GM12878 (cell line): ENCODE results near the gene SGPP2. TPM values are rescaled to one million over a fixed set of nuclear protein-coding genes. Genes with fewer than 3 reads are reported as not detected.

ENCODE experiments used
- ATAC-seq: fragments of 200-7000 bp; cut with Tn5 transposase; 3 replicates; pipeline ENCODE4 v1.9.1; 2020; ENCODE audit warnings: mild to moderate bottlenecking, moderate library complexity
- BruUV-seq: library from RNA; stranded (reverse); fragments of 400-500 nt; replicated peaks from 2 replicates; lab custom pipeline; 2021; lab: Mats Ljungman, UMichigan
- CTCF ChIA-PET: fragments of 300-600 bp; sonication (Branson Sonifier 250); formaldehyde crosslinking; extraction: SDS; loops from one replicate; lab custom pipeline; 2021; ENCODE audit warnings: inconsistent platforms; lab: Yijun Ruan, JAX
- POLR2A ChIA-PET: fragments of 350-600 bp; formaldehyde crosslinking; extraction: SDS; loops from one replicate; lab custom pipeline; 2021; ENCODE audit warnings: inconsistent platforms; lab: Charles Lee
- RAD21 ChIA-PET: fragments of 300-600 bp; sonication (Branson Sonifier 250); formaldehyde crosslinking; loops from one replicate; lab custom pipeline; 2023; ENCODE audit warnings: antibody characterized with exemption; ENCODE audit not compliant: unreplicated experiment; lab: Charles Lee
- SMC1A ChIA-PET: fragments of 300-600 bp; sonication (Branson Sonifier 250); formaldehyde crosslinking; loops from one replicate; lab custom pipeline; 2023; ENCODE audit not compliant: unreplicated experiment, uncharacterized antibody; lab: Charles Lee
- DNase-seq: peaks from one replicate; pipeline ENCODE4 v3.0.0-alpha.2; 2011; ENCODE audit warnings: low read depth, low spot score
- FAIRE-seq: peaks from 3 replicates; lab custom pipeline; 2011; peaks lifted over from hg19 to GRCh38; lab: Jason Lieb, UNC
- H2AFZ ChIP-seq: 2 replicates; pipeline ENCODE4 v1.6.0; 2011; ENCODE audit warnings: low read depth, low read length, control low read depth; ENCODE audit not compliant: control insufficient read depth
- H3K27ac ChIP-seq: 2 replicates; pipeline ENCODE4 v1.5.1; 2011; ENCODE audit warnings: control low read depth; ENCODE audit not compliant: control insufficient read depth, insufficient read depth
- H3K27me3 ChIP-seq, 2 experiments: replicated peaks in 1 of 2; 2 replicates each; pipeline versions ENCODE4 v1.6.0 to v1.6.1; 2011; ENCODE audit warnings: low read length in 1 of 2; ENCODE audit not compliant: control insufficient read depth in 2 of 2, insufficient read depth in 2 of 2
- H3K36me3 ChIP-seq, 2 experiments: 2 replicates each; pipeline ENCODE4 v1.5.1; 2011; ENCODE audit warnings: low read length in 1 of 2; ENCODE audit not compliant: control insufficient read depth in 2 of 2, insufficient read depth in 2 of 2
- H3K4me1 ChIP-seq: 2 replicates; pipeline ENCODE4 v1.6.1; 2011; ENCODE audit warnings: mild to moderate bottlenecking, low read length, moderate library complexity, mixed read lengths; ENCODE audit not compliant: control insufficient read depth, insufficient read depth
- H3K4me2 ChIP-seq: 2 replicates; pipeline ENCODE4 v1.6.0; 2011; ENCODE audit warnings: control low read depth; ENCODE audit not compliant: control insufficient read depth, insufficient read depth
- H3K4me3 ChIP-seq: fragments of 200-600 bp; sonication (generic); 2 replicates; pipeline ENCODE4 v1.5.1; 2016
- H3K79me2 ChIP-seq: 2 replicates; pipeline ENCODE4 v1.6.0; 2011; ENCODE audit warnings: low read length; ENCODE audit not compliant: control insufficient read depth, insufficient read depth
- H3K9ac ChIP-seq: 2 replicates; pipeline ENCODE4 v1.8.0; 2011; ENCODE audit warnings: low read length, control low read depth, mixed read lengths; ENCODE audit not compliant: control insufficient read depth, insufficient read depth
- H3K9me3 ChIP-seq: replicated peaks from 3 replicates; pipeline ENCODE4 v1.5.1; 2011; ENCODE audit warnings: mild to moderate bottlenecking, low read length; ENCODE audit not compliant: control insufficient read depth, insufficient read depth
- H4K20me1 ChIP-seq: 2 replicates; pipeline ENCODE4 v1.6.0; 2011; ENCODE audit not compliant: control insufficient read depth, insufficient read depth
- ESRRA ChIP-seq: IDR thresholded peaks from 2 replicates; pipeline ENCODE4 v1.6.1; 2012; ENCODE audit warnings: mild to moderate bottlenecking, low read length, improper control_type of control experiment
- NR2C2 ChIP-seq: IDR thresholded peaks from 2 replicates; pipeline ENCODE4 v1.6.1; 2011; ENCODE audit warnings: borderline replicate concordance, low read depth; ENCODE audit not compliant: control insufficient read depth, insufficient read length
- STAT1 ChIP-seq: fragments of 450-650 bp; conservative IDR thresholded peaks from 2 replicates; pipeline ENCODE4 v1.6.1; 2014; ENCODE audit warnings: antibody characterized with exemption, mild to moderate bottlenecking
- TCF3 ChIP-seq: IDR thresholded peaks from 2 replicates; pipeline ENCODE4 v1.6.1; 2012; ENCODE audit warnings: low read depth, mild to moderate bottlenecking, low read length, borderline replicate concordance; ENCODE audit not compliant: insufficient read depth
- TCF7 ChIP-seq: IDR thresholded peaks from 2 replicates; pipeline ENCODE4 v1.6.1; 2014; ENCODE audit warnings: antibody characterized with exemption, borderline replicate concordance
- WGBS: methylation state at CpG from one replicate; pipeline ENCODE4 v1.1.6; 2016; ENCODE audit warnings: low lambda C conversion rate; ENCODE audit not compliant: insufficient replicate concordance, insufficient coverage; ENCODE audit errors: missing lambda C conversion rate; 5-methylcytosine and 5-hydroxymethylcytosine counted together
- in situ Hi-C: fragments of 300-500 bp; cut with MboI; formaldehyde crosslinking; loops from 9 replicates; pipeline ENCODE4 v1.14.3; 2018; ENCODE audit warnings: mixed read lengths
- intact Hi-C: fragments of 100-400 bp; cut with micrococcal nuclease; formaldehyde crosslinking; loops from one replicate; pipeline ENCODE4 v1.14.2; 2022; ENCODE audit not compliant: unreplicated experiment
- polyA plus RNA-seq, 11 experiments: library from polyadenylated mRNA; depleted of rRNA in 4 of 11; unstranded in 6 of 11; stranded (reverse) in 5 of 11; fragments of >200 nt; fragmentation: Nextera tagmentation in 4 of 11; fragmentation: Illumina TruSeq in 1 of 11; extraction: Ambion mirVana in 4 of 11; extraction: Trizol in 1 of 11; gene quantifications; 1 replicate in 1 of 11; 2 replicates in 10 of 11; pipeline versions ENCODE4 v1.2.1 to v1.2.3, GENCODE V29; 2011 to 2016; ENCODE audit warnings: inconsistent platforms in 2 of 11, missing spikeins in 2 of 11, low read depth in 1 of 11
- total RNA-seq, 4 experiments: library from RNA; depleted of rRNA in 3 of 4; stranded (reverse); fragments of >200 nt in 3 of 4; fragmentation: Illumina TruSeq in 1 of 4; extraction: Trizol in 1 of 4; gene quantifications; 2 replicates each; pipeline versions ENCODE4 v1.2.1 to v1.2.3, GENCODE V29; 2013 to 2021
- TF ChIP-seq, protein P1 (sequence below): fragments of 450-650 bp; IDR thresholded peaks from 2 replicates; pipeline ENCODE4 v1.6.1; 2017; ENCODE audit warnings: antibody characterized with exemption, mild to moderate bottlenecking, moderate library complexity
- TF ChIP-seq, protein P2 (sequence below): fragments of 450-650 bp; IDR thresholded peaks from 2 replicates; pipeline ENCODE4 v1.6.1; 2018; ENCODE audit warnings: borderline replicate concordance, mild to moderate bottlenecking; ENCODE audit not compliant: partially characterized antibody

Gene SGPP2
- total and polyA plus RNA-seq, 10 of the 15 experiments (the other 5 are each of a cell fraction or from before 2014, with no cell fraction given), result 3.5 to 84.9 (median 13.1) TPM

DNA sequence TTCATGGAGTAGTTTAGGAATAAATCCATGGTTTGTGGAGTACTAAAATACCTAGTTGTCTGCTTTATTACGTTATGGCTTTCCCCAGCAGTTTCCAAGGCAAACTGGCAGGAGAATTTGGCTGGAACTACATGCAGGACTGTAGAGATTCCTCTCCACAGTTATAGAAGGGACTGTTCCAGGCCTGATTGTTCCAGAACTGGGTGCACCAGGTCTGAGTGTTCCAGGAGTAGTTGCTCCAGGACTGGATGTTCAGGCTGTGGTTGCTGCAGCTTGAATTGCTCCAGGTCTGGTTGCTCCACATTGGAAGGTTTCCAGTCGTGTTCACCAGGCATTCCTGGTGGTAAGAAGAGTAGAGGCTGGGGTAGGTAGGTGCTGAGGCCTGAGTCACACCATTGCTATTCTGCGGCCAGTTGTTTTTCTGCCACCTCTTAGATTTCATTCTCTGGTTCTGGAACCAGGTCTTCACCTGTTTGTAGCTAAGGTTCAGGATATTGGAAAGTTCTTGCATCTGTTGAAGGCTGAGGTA, 28.1 kb downstream of the SGPP2 start:
- no TSS peak for BruUV-seq
- Histone ChIP-seq H3K9ac (no peak overlapping the region), H3K36me3 (peaks cover 0 to 4% of the 10 kb centered on the region in 2 experiments; a peak in 2 of 4 replicates), H2AFZ (no peak overlapping the region), H3K27ac (no peak overlapping the region), H3K27me3 (no peaks in the 10 kb centered on the region), H3K9me3 (no peaks in the 10 kb centered on the region), H4K20me1 (peaks cover 3% of the 10 kb centered on the region; the same call in 1 of the 2 replicates), H3K4me2 (no peak overlapping the region), H3K79me2 (peaks cover 8% of the 10 kb centered on the region), H3K4me3 (no peak overlapping the region), H3K4me1 (peaks cover 9% of the 10 kb centered on the region)
- POLR2A ChIA-PET, result no interaction called here
- no peak for TF ChIP-seq ESRRA
- TF ChIP-seq, protein P1, sequence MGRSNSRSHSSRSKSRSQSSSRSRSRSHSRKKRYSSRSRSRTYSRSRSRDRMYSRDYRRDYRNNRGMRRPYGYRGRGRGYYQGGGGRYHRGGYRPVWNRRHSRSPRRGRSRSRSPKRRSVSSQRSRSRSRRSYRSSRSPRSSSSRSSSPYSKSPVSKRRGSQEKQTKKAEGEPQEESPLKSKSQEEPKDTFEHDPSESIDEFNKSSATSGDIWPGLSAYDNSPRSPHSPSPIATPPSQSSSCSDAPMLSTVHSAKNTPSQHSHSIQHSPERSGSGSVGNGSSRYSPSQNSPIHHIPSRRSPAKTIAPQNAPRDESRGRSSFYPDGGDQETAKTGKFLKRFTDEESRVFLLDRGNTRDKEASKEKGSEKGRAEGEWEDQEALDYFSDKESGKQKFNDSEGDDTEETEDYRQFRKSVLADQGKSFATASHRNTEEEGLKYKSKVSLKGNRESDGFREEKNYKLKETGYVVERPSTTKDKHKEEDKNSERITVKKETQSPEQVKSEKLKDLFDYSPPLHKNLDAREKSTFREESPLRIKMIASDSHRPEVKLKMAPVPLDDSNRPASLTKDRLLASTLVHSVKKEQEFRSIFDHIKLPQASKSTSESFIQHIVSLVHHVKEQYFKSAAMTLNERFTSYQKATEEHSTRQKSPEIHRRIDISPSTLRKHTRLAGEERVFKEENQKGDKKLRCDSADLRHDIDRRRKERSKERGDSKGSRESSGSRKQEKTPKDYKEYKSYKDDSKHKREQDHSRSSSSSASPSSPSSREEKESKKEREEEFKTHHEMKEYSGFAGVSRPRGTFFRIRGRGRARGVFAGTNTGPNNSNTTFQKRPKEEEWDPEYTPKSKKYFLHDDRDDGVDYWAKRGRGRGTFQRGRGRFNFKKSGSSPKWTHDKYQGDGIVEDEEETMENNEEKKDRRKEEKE, result no peak
- TF ChIP-seq, protein P2, sequence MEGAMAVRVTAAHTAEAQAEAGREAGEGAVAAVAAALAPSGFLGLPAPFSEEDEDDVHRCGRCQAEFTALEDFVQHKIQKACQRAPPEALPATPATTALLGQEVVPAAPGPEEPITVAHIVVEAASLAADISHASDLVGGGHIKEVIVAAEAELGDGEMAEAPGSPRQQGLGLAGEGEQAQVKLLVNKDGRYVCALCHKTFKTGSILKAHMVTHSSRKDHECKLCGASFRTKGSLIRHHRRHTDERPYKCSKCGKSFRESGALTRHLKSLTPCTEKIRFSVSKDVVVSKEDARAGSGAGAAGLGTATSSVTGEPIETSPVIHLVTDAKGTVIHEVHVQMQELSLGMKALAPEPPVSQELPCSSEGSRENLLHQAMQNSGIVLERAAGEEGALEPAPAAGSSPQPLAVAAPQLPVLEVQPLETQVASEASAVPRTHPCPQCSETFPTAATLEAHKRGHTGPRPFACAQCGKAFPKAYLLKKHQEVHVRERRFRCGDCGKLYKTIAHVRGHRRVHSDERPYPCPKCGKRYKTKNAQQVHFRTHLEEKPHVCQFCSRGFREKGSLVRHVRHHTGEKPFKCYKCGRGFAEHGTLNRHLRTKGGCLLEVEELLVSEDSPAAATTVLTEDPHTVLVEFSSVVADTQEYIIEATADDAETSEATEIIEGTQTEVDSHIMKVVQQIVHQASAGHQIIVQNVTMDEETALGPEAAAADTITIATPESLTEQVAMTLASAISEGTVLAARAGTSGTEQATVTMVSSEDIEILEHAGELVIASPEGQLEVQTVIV, result no peak
- no peak for TF ChIP-seq TCF7
- TF ChIP-seq NR2C2, result no peak
- TF ChIP-seq TCF3, result no peak
- no peak for TF ChIP-seq STAT1
- in situ Hi-C loops, result no loop called here
- RAD21 ChIA-PET, result interaction anchor here (1.0 to 2.6 kb wide), 4 partner anchors 27 to 135 kb away, joined by 3 to 20 read pairs (median 4); no protein-coding TSS in a partner anchor
- SMC1A ChIA-PET, result interaction anchor here (0.9 to 7.1 kb wide), 5 partner anchors 21 to 135 kb away, joined by 3 to 47 read pairs (median 4); partner anchors contain the start of gene SGPP2
- no peak for FAIRE-seq
- no peak for ATAC-seq
- intact Hi-C loops, result no loop called here
- CTCF ChIA-PET, result interaction anchor here (0.6 to 4.3 kb wide), 3 partner anchors 30 to 785 kb away, joined by 3 to 39 read pairs (median 9); a partner anchor contains a TSS
- no peak for DNase-seq
- 63% methylated on average over 3 of the region's 3 CpGs for WGBS
